GM18526 (cell line): ENCODE data around the gene RPS23.

ENCODE experiments used
- POLR2A ChIP-seq: IDR thresholded peaks from 3 replicates; pipeline ENCODE4 v1.6.1; 2011; ENCODE audit not compliant: insufficient read length; ENCODE audit errors: extremely low read depth

RPS23 gene

GRCh38 chr5:82272571-82273356, 5.4 kb downstream of the RPS23 start:
- TF ChIP-seq POLR2A: peak; percentile 20

DNA sequence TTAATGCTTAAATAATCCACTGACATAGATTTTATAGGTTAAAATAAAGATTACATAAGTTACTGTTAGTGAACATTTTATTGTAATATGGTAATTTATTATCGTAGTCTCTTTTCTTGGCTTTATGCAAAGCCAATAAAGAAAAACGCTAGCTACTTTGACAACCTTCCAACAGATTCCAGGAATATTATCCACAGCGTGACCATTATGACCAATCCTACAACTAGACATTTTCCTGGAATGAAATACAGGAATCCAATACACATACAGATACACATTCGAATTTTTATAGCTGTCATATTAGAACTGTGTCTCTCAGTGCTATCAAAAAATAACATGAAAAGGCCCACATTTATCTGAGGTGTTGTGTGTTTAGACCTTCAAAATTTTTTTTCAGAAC, 13.1 kb downstream of the RPS23 start:
- no peak for TF ChIP-seq POLR2A

DNA sequence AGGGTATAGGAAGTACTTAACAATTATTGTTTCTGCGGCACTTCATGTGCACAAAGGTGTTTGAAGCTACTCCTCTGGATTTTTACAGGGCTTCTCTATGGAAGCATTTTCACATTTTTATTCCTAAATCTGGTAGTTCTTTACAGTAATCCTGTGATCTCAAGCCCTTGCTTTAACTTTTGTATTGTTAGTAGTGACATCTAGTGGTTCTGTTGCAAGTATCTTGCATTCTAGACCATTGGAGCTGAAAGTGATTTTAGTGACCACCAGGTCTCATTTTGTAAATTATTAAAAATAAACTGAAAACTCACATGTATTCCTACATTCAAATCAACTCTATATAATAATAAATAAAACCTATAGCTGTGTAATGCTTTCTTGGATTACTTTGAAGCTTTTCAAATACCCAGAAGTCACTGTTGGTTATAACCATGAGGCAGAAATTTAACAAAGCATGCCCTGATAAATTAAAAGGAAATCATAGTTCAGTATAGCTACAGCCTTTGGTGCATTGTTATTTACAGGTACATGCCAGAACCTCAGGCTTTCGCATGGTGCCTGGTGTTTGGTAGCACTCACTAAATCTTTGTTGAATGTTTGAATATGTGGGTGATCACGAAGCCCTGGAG, 18.9 kb downstream of the RPS23 start:
- no peak for TF ChIP-seq POLR2A

GRCh38 chr5:82257729-82258128, 20.4 kb downstream of the RPS23 start:
- TF ChIP-seq POLR2A: no peak

DNA sequence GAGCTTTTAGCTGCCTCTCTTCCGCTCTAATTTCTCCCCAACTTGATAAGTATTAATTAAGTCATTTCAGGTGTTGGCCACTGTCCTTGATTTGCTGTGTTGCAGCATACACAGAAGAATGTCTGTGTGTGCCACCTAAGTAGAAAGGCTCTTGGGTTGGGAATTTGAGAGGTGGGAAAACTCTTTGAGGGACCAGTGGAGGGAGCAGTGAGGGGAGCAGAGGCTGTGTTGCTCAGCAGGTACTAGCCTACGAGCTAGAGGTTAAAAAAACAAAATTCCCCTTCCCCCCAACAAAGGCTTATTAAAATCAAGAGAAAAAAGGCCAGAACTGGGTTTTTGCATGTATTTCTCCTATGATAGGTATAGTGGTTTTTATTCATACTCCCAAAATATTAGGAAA, 20.9 kb downstream of the RPS23 start:
- TF ChIP-seq POLR2A: no peak

GRCh38 chr5:82255844-82256243, 22.3 kb downstream of the RPS23 start:
- no peak for TF ChIP-seq POLR2A

- no peak for TF ChIP-seq POLR2A
These were observed 25.4 kb downstream of the RPS23 start for GRCh38 chr5:82252744-82253143.

- no peak for TF ChIP-seq POLR2A
These were observed 31.1 kb downstream of the RPS23 start for GRCh38 chr5:82246960-82247574.

- TF ChIP-seq POLR2A: no peak
These were observed 33.1 kb downstream of the RPS23 start for GRCh38 chr5:82244854-82245635.

- TF ChIP-seq POLR2A: no peak
These were observed 34.0 kb downstream of the RPS23 start for GRCh38 chr5:82244151-82244550.

- no peak for TF ChIP-seq POLR2A
These were observed 43.3 kb downstream of the RPS23 start for GRCh38 chr5:82234885-82235284.

- TF ChIP-seq POLR2A: no peak
These were observed 52.5 kb downstream of the RPS23 start for GRCh38 chr5:82225525-82226172.
